MM.1S (cell line): ENCODE results near the gene ENDOV.

Source experiments
- CTCF ChIP-seq: fragments of 300-600 bp; sonication (generic); IDR thresholded peaks from 2 replicates; pipeline ENCODE4 v1.5.1; 2016; ENCODE audit warnings: antibody characterized with exemption, low read length, mixed read lengths
- EZH2 ChIP-seq: fragments of 300-600 bp; sonication (generic); optimal IDR thresholded peaks from 2 replicates; pipeline ENCODE3; 2017; ENCODE audit warnings: low read depth, mild to moderate bottlenecking, antibody characterized with exemption, low read length, mixed read lengths

DNA sequence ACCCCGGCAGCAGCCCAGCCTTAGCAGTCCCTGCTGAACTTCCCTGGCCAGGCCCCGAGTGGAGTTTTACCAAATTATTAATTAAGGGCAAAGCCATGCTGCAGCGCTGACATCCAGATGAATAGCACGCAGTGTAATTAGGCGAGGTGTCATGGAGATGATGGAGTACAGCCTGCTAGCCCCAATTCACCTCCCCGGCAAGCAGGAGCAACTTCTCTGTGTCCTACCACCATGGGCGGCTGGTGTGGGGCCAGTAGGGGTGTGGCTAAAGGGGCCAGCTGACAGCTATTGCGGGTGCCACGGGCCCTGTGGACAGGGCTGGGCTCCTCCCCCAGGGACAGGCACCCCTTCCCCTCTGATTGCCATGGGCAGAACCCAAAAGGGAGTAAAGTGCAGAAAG is 24.5 kb downstream of the ENDOV start:
- TF ChIP-seq CTCF (no peak), EZH2 (no peak)
